Small intestine (tissue), 7 donors: ENCODE measurements around the gene GNB1. TPM values are rescaled to one million over a fixed set of nuclear protein-coding genes. Genes with fewer than 3 reads are reported as not detected.
A peak's percentile ranks its signal among the peaks of the same experiment; 100 is the strongest.
"Not testable (repeated sequence)": the region's sequence is repeated elsewhere in the genome, so short reads cannot be mapped to it uniquely, and the experiment has no call there.

Experiments
- DNase-seq, 2 donors: peaks; one replicate each; pipeline versions ENCODE4 v3.0.0 to v3.0.0-alpha.2; 2013
- FAIRE-seq: peaks from 2 replicates; lab custom pipeline; 2012; peaks lifted over from hg19 to GRCh38; lab: Jason Lieb, UNC
- H3K27ac ChIP-seq, 3 donors: one replicate each; pipeline ENCODE4 v1.5.1; 2013; ENCODE audit warnings: low read length in 2 of 3, mild to moderate bottlenecking in 2 of 3, control low read depth in 1 of 3, inconsistent platforms in 1 of 3, low read depth in 1 of 3, moderate library complexity in 1 of 3
- H3K27me3 ChIP-seq, 3 donors: one replicate each; pipeline ENCODE4 v1.6.1; 2013; ENCODE audit warnings: low read length in 3 of 3, inconsistent platforms in 1 of 3; ENCODE audit not compliant: control insufficient read depth in 3 of 3, insufficient read depth in 3 of 3
- H3K36me3 ChIP-seq, 3 donors: one replicate each; pipeline ENCODE4 v1.6.1; 2013; ENCODE audit warnings: low read length in 3 of 3, inconsistent platforms in 1 of 3, low read depth in 1 of 3, mild to moderate bottlenecking in 1 of 3, moderate library complexity in 1 of 3; ENCODE audit not compliant: control insufficient read depth in 3 of 3, insufficient read depth in 2 of 3
- H3K4me1 ChIP-seq, 3 donors: one replicate each; pipeline ENCODE4 v1.6.1; 2013; ENCODE audit warnings: low read length in 2 of 3, inconsistent platforms in 1 of 3, low read depth in 1 of 3, mild to moderate bottlenecking in 1 of 3, moderate library complexity in 1 of 3; ENCODE audit not compliant: control insufficient read depth in 3 of 3, insufficient read depth in 2 of 3
- H3K4me3 ChIP-seq, 3 donors: one replicate each; pipeline ENCODE4 v1.5.1; 2013; ENCODE audit warnings: low read length in 3 of 3, control low read depth in 1 of 3, inconsistent platforms in 1 of 3, low read depth in 1 of 3, mild to moderate bottlenecking in 1 of 3, moderate library complexity in 1 of 3
- H3K9me3 ChIP-seq, 2 donors: one replicate each; pipeline ENCODE4 v1.6.1; 2013; ENCODE audit warnings: low read depth in 1 of 2, low read length in 1 of 2; ENCODE audit not compliant: control insufficient read depth in 2 of 2, insufficient read depth in 1 of 2
- WGBS, 3 donors: extraction: QIAGEN DNeasy Blood & Tissue Kit; methylation state at CpG; one replicate each; pipeline ENCODE4 v1.1.7; 2013; 5-methylcytosine and 5-hydroxymethylcytosine counted together
- polyA plus RNA-seq, 4 donors: library from polyadenylated mRNA; stranded (reverse) in 3 of 4; unstranded in 1 of 4; fragments of 200-250 nt in 3 of 4; fragments of 120-200 nt in 1 of 4; gene quantifications; one replicate each; pipeline versions ENCODE4 v1.2.1 to v1.2.3, GENCODE V29; 2013
- donor health status: healthy with polysubstance abuse.
- donor health status: control.
- donor health status: control.
- donor health status: Bipolar disorder and iron deficiency.
- donor health status: healthy.

The GNB1 gene
- polyA plus RNA-seq, 4 donors = 169 to 214 (median 192) TPM

GRCh38 chr1:1752636-1753606 lies 138.0 kb downstream of the GNB1 start:
- DNase-seq = no peak
- 83 to 89% (median 87%) methylated on average over 34 to 37 of the region's 37 CpGs for WGBS, 3 donors
- Histone ChIP-seq H3K4me1 (peaks cover 0 to 1% (median under 1%) of the 10 kb centered on the region in 3 donors), H3K27me3 (no peaks in the 10 kb centered on the region), H3K36me3 (peaks cover 5 to 61% (median 11%) of the 10 kb centered on the region in 3 donors), H3K9me3 (no peaks in the 10 kb centered on the region), H3K27ac (no peak overlapping the region), H3K4me3 (no peak overlapping the region)
- no peak for FAIRE-seq

GRCh38 chr1:1752190-1752589 lies 138.7 kb downstream of the GNB1 start:
- Histone ChIP-seq H3K27me3 (no peaks in the 10 kb centered on the region), H3K9me3 (no peaks in the 10 kb centered on the region), H3K4me1 (no peaks in the 10 kb centered on the region), H3K27ac (no peak overlapping the region), H3K36me3 (peaks cover 5 to 54% (median 11%) of the 10 kb centered on the region in 3 donors), H3K4me3 (no peak overlapping the region)
- no peak for FAIRE-seq
- WGBS, 3 donors = 89 to 93% (median 89%) methylated on average over 11 of the region's 11 CpGs
- no peak for DNase-seq

- not testable (repeated sequence) for H3K27ac ChIP-seq, FAIRE-seq, DNase-seq, H3K4me3 ChIP-seq, H3K27me3 ChIP-seq, H3K4me1 ChIP-seq, H3K9me3 ChIP-seq
- 87 to 96% (median 89%) methylated on average over 6 to 8 of the region's 9 CpGs for WGBS, 3 donors
- peaks cover 3 to 31% (median 11%) of the 10 kb centered on the region in 3 donors for H3K36me3 ChIP-seq
Observed at GRCh38 chr1:1749941-1750340, 140.9 kb downstream of the GNB1 start.

- no peak overlapping the region for H3K4me3 ChIP-seq
- WGBS, 3 donors = 75 to 76% (median 75%) methylated on average over 16 to 18 of the region's 18 CpGs
Observed at GRCh38 chr1:1748686-1749321, 142.1 kb downstream of the GNB1 start.

GRCh38 chr1:1746566-1746909 lies 144.3 kb downstream of the GNB1 start:
- not testable (repeated sequence) for DNase-seq, FAIRE-seq, H3K9me3 ChIP-seq, H3K27me3 ChIP-seq, H3K36me3 ChIP-seq, H3K4me1 ChIP-seq
- WGBS, 3 donors = no CpG with 5 or more reads among the region's 35 CpGs
- peak overlapping the region in 1 of 3 donors; percentile 36 for H3K4me3 ChIP-seq
- peak overlapping the region; percentile 33 to 92 (median 48) for H3K27ac ChIP-seq

More at GRCh38 chr1:1748686-1749321, 142.1 kb downstream of the GNB1 start:
- Histone ChIP-seq H3K9me3 (no peaks in the 10 kb centered on the region), H3K27ac (no peak overlapping the region), H3K27me3 (no peaks in the 10 kb centered on the region), H3K36me3 (peaks cover 2 to 20% (median 8%) of the 10 kb centered on the region in 3 donors), H3K4me1 (no peaks in the 10 kb centered on the region)
- DNase-seq = no peak
- FAIRE-seq = no peak

GRCh38 chr1:1745651-1746565 lies 145.0 kb downstream of the GNB1 start:
- not testable (repeated sequence) for FAIRE-seq

GRCh38 chr1:1742529-1742928 lies 148.4 kb downstream of the GNB1 start:
- not testable (repeated sequence) for H3K9me3 ChIP-seq, H3K27ac ChIP-seq, H3K4me1 ChIP-seq, FAIRE-seq, H3K4me3 ChIP-seq, H3K27me3 ChIP-seq, DNase-seq
- 83 to 89% (median 86%) methylated on average over 11 of the region's 11 CpGs for WGBS, 3 donors
- H3K36me3 ChIP-seq = peaks cover 0 to 12% (median 0%) of the 10 kb centered on the region in 3 donors

More at GRCh38 chr1:1745651-1746565, 145.0 kb downstream of the GNB1 start:
- H3K36me3 ChIP-seq, H3K4me1 ChIP-seq, H3K9me3 ChIP-seq, H3K27me3 ChIP-seq: not testable (repeated sequence)
- WGBS, 3 donors = 0% methylated on average over 24 to 85 of the region's 101 CpGs
- peak overlapping the region; percentile 75 to 92 (median 76) for H3K27ac ChIP-seq
- DNase-seq = peak; percentile 59 to 82
- H3K4me3 ChIP-seq = peak overlapping the region; percentile 27 to 36 (median 30)
